GM21717 (cell line): Measurements from ENCODE around the gene SOX5.
"Not testable (repeated sequence)": the region's sequence is repeated elsewhere in the genome, so short reads cannot be mapped to it uniquely, and the experiment has no call there.

ENCODE experiments used
- ATAC-seq: cut with Tn5 transposase; IDR thresholded peaks from one replicate; pipeline ENCODE4 v1.9.1; 2021; ENCODE audit warnings: mild to moderate bottlenecking, moderate library complexity; ENCODE audit not compliant: unreplicated experiment

Gene SOX5

DNA sequence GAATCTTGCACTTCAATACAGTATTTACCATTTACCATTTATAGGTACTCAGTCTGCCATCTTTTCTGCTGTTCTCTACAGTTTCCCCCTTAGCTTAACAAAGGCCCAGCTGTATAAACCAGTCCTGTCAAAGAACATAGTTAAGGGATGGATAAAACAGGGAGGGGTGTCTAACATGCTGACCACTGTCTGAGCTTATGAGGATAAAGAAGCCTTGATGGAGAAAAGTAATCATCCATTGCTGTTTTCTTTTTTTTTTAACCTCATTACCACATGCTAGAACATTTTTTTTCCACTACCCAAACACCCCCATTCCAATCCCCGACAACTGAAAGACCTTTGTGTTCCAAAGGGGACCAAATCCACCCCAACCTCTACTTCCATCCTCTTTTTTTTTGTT lies 39.9 kb downstream of the SOX5 start:
- ATAC-seq: no peak

DNA sequence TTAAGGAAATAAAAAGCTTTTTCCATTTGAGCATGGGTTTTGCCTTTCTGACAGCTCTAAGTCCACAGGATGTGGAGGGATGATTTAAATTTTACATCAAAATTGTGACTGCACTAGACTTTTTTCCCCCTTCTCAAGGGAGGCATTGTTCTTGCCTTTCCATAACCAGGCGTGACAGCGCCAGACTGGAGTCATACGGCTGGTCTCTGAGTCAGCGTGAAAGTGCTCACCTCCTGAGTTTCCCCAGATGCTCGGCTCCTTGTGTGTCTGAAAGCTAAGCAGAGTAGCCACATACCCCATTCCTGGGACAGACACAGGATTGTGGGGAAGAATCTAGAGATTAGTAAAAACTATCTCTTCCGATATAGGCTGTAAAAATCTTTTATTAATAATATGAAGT lies 43.1 kb downstream of the SOX5 start:
- no peak for ATAC-seq

- no peak for ATAC-seq
These were observed 50.0 kb downstream of the SOX5 start for GRCh38 chr12:23899434-23899833.

DNA sequence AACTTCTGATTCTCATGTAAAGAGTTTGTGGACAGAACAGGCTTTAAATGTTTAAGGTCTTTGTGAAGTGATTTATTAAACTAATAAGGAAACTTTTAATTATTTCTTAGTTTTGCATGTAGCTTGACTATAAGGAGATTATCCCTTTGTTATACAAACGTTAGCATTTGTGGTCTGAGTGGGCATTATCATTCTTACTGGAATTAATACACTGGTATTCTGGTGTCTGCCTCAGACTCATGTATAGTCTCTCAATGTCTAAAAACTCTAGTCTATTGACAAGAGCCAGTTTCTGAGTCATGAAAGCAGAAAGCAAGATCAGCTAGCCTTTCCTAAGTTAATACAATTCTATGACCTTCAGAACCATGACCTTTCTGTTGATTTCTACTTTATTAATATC lies 51.3 kb downstream of the SOX5 start:
- no peak for ATAC-seq

- no peak for ATAC-seq
These were observed 53.7 kb downstream of the SOX5 start for GRCh38 chr12:23895792-23896218.

DNA sequence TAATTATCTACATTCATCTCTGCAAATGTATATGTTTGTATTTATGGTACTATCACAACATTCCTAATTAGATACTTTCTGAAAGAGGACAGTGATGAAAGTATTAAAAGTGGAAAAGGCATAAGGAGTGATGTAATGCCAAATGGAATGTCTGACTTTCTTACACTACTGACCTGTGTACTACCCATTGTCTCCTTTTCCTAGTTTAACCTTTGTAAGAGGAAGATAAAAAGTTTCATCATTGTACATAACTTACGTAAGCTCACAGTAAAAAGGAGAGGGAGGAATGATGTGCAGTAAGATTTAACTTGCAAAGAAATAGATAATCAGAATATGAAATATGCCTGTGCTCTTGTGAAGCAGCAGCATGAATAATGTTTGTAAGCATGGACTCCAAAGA lies 55.9 kb downstream of the SOX5 start:
- no peak for ATAC-seq

DNA sequence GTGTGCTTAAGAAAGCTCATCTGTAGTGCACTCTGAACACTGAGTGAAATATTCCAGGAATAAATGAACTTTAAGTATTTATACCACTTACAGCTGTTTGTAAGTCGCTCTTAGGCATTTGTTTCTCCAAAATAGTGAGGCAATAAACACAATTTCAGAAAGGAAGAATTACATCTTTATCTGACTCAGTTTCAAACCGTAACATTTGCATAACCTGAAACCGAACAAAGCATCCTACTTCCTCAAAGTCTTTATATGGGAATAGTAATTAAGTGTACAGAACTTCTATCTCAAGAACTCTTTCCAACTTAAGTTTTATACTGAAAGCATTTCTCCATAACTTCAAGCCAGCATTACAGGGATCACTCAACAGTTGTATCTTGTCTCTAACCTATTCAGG lies 58.4 kb downstream of the SOX5 start:
- no peak for ATAC-seq

GRCh38 chr12:23889069-23889440 lies 60.4 kb downstream of the SOX5 start:
- no peak for ATAC-seq

- no peak for ATAC-seq
These were observed 60.9 kb downstream of the SOX5 start for GRCh38 chr12:23888396-23889068.

- ATAC-seq: no peak
These were observed 62.2 kb downstream of the SOX5 start for GRCh38 chr12:23887055-23887835.

- no peak for ATAC-seq
These were observed 64.1 kb downstream of the SOX5 start for GRCh38 chr12:23885394-23885793.

DNA sequence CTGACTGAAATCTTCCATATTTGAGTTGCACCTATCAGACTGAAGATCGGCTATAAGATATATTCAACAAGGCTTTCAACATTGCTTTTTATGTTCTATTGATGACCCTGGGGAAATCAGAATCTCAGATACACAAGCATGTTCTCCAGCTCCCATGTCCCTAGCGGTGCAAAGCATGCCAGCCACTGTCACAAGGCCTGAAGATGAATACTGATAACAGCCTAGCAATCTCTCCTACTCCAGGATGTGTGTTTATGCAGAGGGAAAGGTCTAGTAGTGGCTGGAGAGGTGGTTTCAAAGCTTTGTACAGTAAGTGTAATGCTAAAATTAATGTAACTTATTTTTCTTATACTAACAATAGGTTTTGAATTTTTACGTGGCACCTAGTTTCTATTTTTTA lies 64.6 kb downstream of the SOX5 start:
- no peak for ATAC-seq

GRCh38 chr12:23880988-23881387 lies 68.5 kb downstream of the SOX5 start:
- ATAC-seq: no peak

DNA sequence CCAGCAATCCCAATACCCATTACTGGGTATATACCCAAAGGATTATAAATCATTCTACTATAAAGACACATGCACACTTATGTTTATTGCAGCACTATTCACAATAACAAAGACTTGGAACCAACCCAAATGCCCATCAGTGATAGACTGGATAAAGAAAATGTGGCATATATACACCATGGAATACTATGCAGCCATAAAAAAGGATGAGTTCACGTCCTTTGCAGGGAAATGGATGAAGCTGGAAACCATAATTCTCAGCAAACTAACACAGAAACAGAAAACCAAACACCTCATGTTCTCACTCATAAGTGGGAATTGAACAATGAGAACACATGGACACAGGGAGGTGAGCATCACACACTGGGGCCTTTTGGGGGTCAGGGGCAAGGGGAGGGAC lies 72.9 kb downstream of the SOX5 start:
- ATAC-seq: not testable (repeated sequence)

DNA sequence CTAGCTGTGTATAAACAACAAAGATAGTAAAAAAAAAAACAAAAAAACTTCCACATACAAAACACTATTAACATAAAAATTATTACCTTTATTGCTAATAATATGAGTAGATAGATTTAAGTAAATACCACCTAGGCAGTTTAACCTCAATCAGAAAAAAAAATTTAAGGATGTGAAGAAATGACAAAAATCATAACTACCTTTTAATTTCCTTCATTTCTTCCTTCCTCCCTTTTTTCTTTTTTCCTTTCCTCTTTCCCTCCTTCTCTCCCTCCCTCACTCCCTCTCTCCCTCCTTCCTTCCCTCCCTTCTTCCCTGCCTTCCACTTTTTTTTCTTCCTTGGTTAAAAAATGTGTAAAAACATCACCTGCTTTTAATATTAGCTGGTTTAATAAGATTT lies 81.7 kb downstream of the SOX5 start:
- no peak for ATAC-seq

- ATAC-seq: no peak
These were observed 86.8 kb downstream of the SOX5 start for GRCh38 chr12:23862701-23863100.

GRCh38 chr12:23860019-23860418 lies 89.5 kb downstream of the SOX5 start:
- no peak for ATAC-seq

- ATAC-seq: no peak
These were observed 92.3 kb downstream of the SOX5 start for GRCh38 chr12:23857178-23857577.

DNA sequence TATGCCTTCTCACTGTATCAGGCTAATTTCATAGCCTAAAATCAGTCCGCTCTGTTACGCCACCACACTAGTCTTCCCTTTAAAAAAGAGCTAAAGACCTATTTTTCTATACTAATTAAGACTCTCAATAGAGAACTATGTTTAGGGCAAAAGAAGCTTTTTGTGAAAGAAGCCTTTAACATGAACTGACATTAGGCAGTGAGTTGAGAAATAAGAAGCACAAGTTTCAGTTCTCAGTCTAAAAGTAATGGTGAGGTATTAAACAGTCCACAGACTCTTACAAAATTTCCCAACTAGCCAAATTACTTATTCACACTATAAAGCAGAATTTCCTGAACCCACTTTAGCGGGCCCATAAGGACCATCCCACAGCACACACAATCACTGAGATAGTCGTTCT lies 93.7 kb downstream of the SOX5 start:
- ATAC-seq: no peak

GRCh38 chr12:23854598-23854997 lies 94.9 kb downstream of the SOX5 start:
- ATAC-seq: no peak

GRCh38 chr12:23853640-23854039 lies 95.8 kb downstream of the SOX5 start:
- ATAC-seq: no peak

GRCh38 chr12:23851602-23852001 lies 97.9 kb downstream of the SOX5 start:
- ATAC-seq: no peak

GRCh38 chr12:23847857-23848256 lies 101.6 kb downstream of the SOX5 start:
- ATAC-seq: no peak
